ENCODE data around the gene HPCAL4. TPM values are rescaled to one million over a fixed set of nuclear protein-coding genes. Genes with fewer than 3 reads are reported as not detected.

HPCAL4 gene
- total and polyA plus RNA-seq, 9 of the 15 experiments (the other 6 are each of a cell fraction or from before 2014, with no cell fraction given), result 0.01 to 0.04 (median 0.04) TPM; not detected in 4

DNA sequence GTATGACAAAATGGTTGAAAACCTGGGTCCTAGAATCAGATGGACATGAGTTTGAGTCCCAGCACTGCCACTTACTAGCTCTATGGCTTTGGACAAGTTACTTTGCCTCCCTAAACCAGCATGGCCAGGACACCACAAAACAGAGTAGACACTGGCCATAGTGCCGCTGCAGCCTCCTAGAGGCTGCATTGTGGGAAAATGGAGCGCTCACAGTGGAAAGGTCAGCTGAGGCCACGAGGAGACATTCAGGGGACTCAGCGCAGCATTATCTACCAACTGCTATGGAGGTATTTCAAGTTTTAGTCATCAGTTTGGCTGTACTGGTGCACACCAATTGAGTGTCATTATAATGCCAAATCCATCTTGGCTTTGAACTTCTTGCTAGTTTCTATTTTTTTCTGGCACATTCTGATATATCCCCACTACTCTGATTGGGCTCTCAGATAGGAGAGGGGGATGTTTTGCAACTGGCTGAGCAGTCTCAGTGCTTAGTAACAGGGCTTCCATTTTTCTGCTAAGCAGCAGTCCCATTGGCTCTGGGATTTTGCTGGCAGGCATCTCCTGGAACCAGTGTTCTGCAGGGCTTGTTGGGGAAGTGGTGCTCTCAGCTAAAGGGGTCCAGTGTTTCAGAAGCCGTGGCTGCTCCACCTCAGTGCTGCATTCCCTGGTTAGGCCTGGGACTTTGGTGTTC is 35.5 kb downstream of the HPCAL4 start (continued):
- TF ChIP-seq, protein P1, sequence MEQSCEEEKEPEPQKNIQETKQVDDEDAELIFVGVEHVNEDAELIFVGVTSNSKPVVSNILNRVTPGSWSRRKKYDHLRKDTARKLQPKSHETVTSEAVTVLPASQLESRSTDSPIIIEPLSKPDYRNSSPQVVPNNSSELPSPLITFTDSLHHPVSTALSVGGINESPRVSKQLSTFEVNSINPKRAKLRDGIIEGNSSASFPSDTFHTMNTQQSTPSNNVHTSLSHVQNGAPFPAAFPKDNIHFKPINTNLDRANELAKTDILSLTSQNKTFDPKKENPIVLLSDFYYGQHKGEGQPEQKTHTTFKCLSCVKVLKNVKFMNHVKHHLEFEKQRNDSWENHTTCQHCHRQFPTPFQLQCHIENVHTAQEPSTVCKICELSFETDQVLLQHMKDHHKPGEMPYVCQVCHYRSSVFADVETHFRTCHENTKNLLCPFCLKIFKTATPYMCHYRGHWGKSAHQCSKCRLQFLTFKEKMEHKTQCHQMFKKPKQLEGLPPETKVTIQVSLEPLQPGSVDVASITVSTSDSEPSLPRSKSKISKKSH (CRISPR knock-in tag; IDR thresholded peaks at IDR 0.05), result no peak
- TF ChIP-seq, protein P2, sequence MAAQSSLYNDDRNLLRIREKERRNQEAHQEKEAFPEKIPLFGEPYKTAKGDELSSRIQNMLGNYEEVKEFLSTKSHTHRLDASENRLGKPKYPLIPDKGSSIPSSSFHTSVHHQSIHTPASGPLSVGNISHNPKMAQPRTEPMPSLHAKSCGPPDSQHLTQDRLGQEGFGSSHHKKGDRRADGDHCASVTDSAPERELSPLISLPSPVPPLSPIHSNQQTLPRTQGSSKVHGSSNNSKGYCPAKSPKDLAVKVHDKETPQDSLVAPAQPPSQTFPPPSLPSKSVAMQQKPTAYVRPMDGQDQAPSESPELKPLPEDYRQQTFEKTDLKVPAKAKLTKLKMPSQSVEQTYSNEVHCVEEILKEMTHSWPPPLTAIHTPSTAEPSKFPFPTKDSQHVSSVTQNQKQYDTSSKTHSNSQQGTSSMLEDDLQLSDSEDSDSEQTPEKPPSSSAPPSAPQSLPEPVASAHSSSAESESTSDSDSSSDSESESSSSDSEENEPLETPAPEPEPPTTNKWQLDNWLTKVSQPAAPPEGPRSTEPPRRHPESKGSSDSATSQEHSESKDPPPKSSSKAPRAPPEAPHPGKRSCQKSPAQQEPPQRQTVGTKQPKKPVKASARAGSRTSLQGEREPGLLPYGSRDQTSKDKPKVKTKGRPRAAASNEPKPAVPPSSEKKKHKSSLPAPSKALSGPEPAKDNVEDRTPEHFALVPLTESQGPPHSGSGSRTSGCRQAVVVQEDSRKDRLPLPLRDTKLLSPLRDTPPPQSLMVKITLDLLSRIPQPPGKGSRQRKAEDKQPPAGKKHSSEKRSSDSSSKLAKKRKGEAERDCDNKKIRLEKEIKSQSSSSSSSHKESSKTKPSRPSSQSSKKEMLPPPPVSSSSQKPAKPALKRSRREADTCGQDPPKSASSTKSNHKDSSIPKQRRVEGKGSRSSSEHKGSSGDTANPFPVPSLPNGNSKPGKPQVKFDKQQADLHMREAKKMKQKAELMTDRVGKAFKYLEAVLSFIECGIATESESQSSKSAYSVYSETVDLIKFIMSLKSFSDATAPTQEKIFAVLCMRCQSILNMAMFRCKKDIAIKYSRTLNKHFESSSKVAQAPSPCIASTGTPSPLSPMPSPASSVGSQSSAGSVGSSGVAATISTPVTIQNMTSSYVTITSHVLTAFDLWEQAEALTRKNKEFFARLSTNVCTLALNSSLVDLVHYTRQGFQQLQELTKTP (IDR thresholded peaks at IDR 0.05; ENCODE audit: low read depth in 1 of 2, partially characterized antibody in 2 of 2), result no peak
- TF ChIP-seq, protein P3, sequence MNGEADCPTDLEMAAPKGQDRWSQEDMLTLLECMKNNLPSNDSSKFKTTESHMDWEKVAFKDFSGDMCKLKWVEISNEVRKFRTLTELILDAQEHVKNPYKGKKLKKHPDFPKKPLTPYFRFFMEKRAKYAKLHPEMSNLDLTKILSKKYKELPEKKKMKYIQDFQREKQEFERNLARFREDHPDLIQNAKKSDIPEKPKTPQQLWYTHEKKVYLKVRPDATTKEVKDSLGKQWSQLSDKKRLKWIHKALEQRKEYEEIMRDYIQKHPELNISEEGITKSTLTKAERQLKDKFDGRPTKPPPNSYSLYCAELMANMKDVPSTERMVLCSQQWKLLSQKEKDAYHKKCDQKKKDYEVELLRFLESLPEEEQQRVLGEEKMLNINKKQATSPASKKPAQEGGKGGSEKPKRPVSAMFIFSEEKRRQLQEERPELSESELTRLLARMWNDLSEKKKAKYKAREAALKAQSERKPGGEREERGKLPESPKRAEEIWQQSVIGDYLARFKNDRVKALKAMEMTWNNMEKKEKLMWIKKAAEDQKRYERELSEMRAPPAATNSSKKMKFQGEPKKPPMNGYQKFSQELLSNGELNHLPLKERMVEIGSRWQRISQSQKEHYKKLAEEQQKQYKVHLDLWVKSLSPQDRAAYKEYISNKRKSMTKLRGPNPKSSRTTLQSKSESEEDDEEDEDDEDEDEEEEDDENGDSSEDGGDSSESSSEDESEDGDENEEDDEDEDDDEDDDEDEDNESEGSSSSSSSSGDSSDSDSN (IDR thresholded peaks at IDR 0.05; ENCODE audit: borderline replicate concordance in 1 of 2, low read depth in 2 of 2, low read length in 2 of 2), result no peak
- TF ChIP-seq POU5F1 (IDR thresholded peaks at IDR 0.05; ENCODE audit: borderline replicate concordance, low read depth, low read length, partially characterized antibody) (no peak), ZNF57 (CRISPR knock-in tag; IDR thresholded peaks at IDR 0.05) (no peak), TBP (optimal IDR thresholded peaks at IDR 0.05; ENCODE audit: low read depth, low read length) (no peak), SNRNP70 (optimal IDR thresholded peaks at IDR 0.05; ENCODE audit: low read depth, low read length) (no peak), KDM1A (IDR thresholded peaks at IDR 0.05) (no peak), ZBTB7A (IDR thresholded peaks at IDR 0.05; ENCODE audit: borderline replicate concordance, control insufficient read depth, low read depth, low read length) (no peak), SMARCA4 (IDR thresholded peaks at IDR 0.05) (no peak), FOXM1 (IDR thresholded peaks at IDR 0.05; ENCODE audit: low read depth) (no peak), FOXM1 (CRISPR knock-in tag; IDR thresholded peaks at IDR 0.05; ENCODE audit: low read depth) (no peak), RNF2 (IDR thresholded peaks at IDR 0.05) (no peak)
- TF ChIP-seq, protein P4, sequence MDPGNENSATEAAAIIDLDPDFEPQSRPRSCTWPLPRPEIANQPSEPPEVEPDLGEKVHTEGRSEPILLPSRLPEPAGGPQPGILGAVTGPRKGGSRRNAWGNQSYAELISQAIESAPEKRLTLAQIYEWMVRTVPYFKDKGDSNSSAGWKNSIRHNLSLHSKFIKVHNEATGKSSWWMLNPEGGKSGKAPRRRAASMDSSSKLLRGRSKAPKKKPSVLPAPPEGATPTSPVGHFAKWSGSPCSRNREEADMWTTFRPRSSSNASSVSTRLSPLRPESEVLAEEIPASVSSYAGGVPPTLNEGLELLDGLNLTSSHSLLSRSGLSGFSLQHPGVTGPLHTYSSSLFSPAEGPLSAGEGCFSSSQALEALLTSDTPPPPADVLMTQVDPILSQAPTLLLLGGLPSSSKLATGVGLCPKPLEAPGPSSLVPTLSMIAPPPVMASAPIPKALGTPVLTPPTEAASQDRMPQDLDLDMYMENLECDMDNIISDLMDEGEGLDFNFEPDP (CRISPR knock-in tag; IDR thresholded peaks at IDR 0.05), result no peak
